Panc1 (cell line): ENCODE data around the gene WNT3. TPM values are rescaled to one million over a fixed set of nuclear protein-coding genes. Genes with fewer than 3 reads are reported as not detected.
"Not testable (repeated sequence)": the region's sequence is repeated elsewhere in the genome, so short reads cannot be mapped to it uniquely, and the experiment has no call there.

Source experiments
- ATAC-seq: fragments of 200-7000 bp; cut with Tn5 transposase; 2 replicates; pipeline ENCODE4 v1.9.1; 2020; ENCODE audit warnings: mild to moderate bottlenecking, moderate library complexity
- BruUV-seq: library from RNA; stranded (reverse); fragments of 400-500 nt; replicated peaks from 2 replicates; lab custom pipeline; 2021; lab: Mats Ljungman, UMichigan
- CTCF ChIA-PET: fragments of 300-600 bp; sonication (Branson Sonifier 250); formaldehyde crosslinking; loops from one replicate; lab custom pipeline; 2022; ENCODE audit warnings: antibody characterized with exemption; lab: Charles Lee
- POLR2A ChIA-PET: fragments of 300-600 bp; sonication (Branson Sonifier 250); formaldehyde crosslinking; loops from one replicate; lab custom pipeline; 2022; ENCODE audit warnings: antibody characterized with exemption; lab: Charles Lee
- DNase-seq: peaks from one replicate; pipeline ENCODE4 v3.0.0-alpha.2; 2010; ENCODE audit warnings: low read depth, low spot score
- H3K27ac ChIP-seq: 2 replicates; pipeline ENCODE4 v1.5.1; 2011; ENCODE audit warnings: mild to moderate bottlenecking, low read length, inconsistent platforms
- H3K27me3 ChIP-seq: fragments of 200-500 bp; sonication (Bioruptor generic); 2 replicates; pipeline ENCODE4 v1.6.0; 2014; ENCODE audit warnings: low read length, inconsistent platforms; ENCODE audit not compliant: control insufficient read depth, insufficient read depth
- H3K36me3 ChIP-seq: fragments of 200-500 bp; sonication (Bioruptor generic); 2 replicates; pipeline ENCODE4 v1.5.1; 2014; ENCODE audit warnings: inconsistent platforms, mild to moderate bottlenecking, low read length, moderate library complexity; ENCODE audit not compliant: control insufficient read depth, insufficient read depth
- H3K4me1 ChIP-seq: 2 replicates; pipeline ENCODE4 v1.5.1; 2011; ENCODE audit warnings: inconsistent platforms, mild to moderate bottlenecking, low read length, moderate library complexity; ENCODE audit not compliant: control insufficient read depth, insufficient read depth
- H3K4me3 ChIP-seq, 2 experiments: 2 replicates each; pipeline ENCODE4 v1.5.1; 2011 to 2012; ENCODE audit warnings: low read depth in 2 of 2, low read length in 2 of 2, mild to moderate bottlenecking in 2 of 2, inconsistent platforms in 1 of 2, moderate library complexity in 1 of 2
- H3K9me3 ChIP-seq: fragments of 200-500 bp; sonication (Bioruptor generic); 2 replicates; pipeline ENCODE4 v1.5.1; 2014; ENCODE audit warnings: low read depth, mild to moderate bottlenecking, inconsistent platforms, low read length, moderate library complexity; ENCODE audit not compliant: control insufficient read depth, insufficient read depth
- CTCF ChIP-seq: fragments of 450-650 bp; IDR thresholded peaks from 2 replicates; pipeline ENCODE4 v1.5.1; 2017; ENCODE audit warnings: mild to moderate bottlenecking
- POLR2AphosphoS5 ChIP-seq: IDR thresholded peaks from 2 replicates; pipeline ENCODE4 v1.6.1; 2012; ENCODE audit warnings: mild to moderate bottlenecking, low read depth, low read length, moderate library complexity
- SIN3A ChIP-seq: IDR thresholded peaks from 2 replicates; pipeline ENCODE4 v1.6.1; 2012; ENCODE audit warnings: low read depth, mild to moderate bottlenecking, low read length, moderate library complexity, borderline replicate concordance; ENCODE audit not compliant: insufficient read depth
- TCF7L2 ChIP-seq: IDR thresholded peaks from 2 replicates; pipeline ENCODE4 v1.6.1; 2011; ENCODE audit warnings: mild to moderate bottlenecking, low read depth, low read length, inconsistent platforms
- in situ Hi-C: cut with HindIII; loops from 2 replicates; pipeline ENCODE4 v1.10.0; 2016; ENCODE audit warnings: low sequenced_read_pairs, low pct_unique_long_range_greater_than_20kb
- intact Hi-C: fragments of 100-400 bp; cut with micrococcal nuclease; formaldehyde crosslinking; loops from one replicate; pipeline ENCODE4 v1.10.0; 2022; ENCODE audit not compliant: unreplicated experiment
- total RNA-seq: library from RNA; stranded (reverse); gene quantifications from one replicate; pipeline ENCODE4 v1.2.1, GENCODE V29; 2021; ENCODE audit not compliant: unreplicated experiment
- TF ChIP-seq, protein P1 (sequence below), 2 experiments: IDR thresholded peaks; 2 replicates each; pipeline ENCODE4 v1.6.1; 2011 to 2012; ENCODE audit warnings: low read depth in 2 of 2, control low read depth in 1 of 2, low read length in 1 of 2, mild to moderate bottlenecking in 1 of 2, moderate library complexity in 1 of 2; ENCODE audit not compliant: insufficient read depth in 1 of 2

Gene WNT3
- total RNA-seq, 1 experiment from 2014 or later, result 3.4 TPM

- Histone ChIP-seq H3K4me3 (no peak overlapping the region), H3K27me3 (no peaks in the 10 kb centered on the region), H3K36me3 (no peaks in the 10 kb centered on the region), H3K27ac (no peak overlapping the region), H3K4me1 (peaks cover 6% of the 10 kb centered on the region; the same call in 1 of the 2 replicates), H3K9me3 (no peaks in the 10 kb centered on the region)
- BruUV-seq, result no TSS peak
- TF ChIP-seq SIN3A, result no peak
- no peak for TF ChIP-seq POLR2AphosphoS5
- no peak for TF ChIP-seq CTCF
- TF ChIP-seq TCF7L2, result no peak
- TF ChIP-seq, protein P1, sequence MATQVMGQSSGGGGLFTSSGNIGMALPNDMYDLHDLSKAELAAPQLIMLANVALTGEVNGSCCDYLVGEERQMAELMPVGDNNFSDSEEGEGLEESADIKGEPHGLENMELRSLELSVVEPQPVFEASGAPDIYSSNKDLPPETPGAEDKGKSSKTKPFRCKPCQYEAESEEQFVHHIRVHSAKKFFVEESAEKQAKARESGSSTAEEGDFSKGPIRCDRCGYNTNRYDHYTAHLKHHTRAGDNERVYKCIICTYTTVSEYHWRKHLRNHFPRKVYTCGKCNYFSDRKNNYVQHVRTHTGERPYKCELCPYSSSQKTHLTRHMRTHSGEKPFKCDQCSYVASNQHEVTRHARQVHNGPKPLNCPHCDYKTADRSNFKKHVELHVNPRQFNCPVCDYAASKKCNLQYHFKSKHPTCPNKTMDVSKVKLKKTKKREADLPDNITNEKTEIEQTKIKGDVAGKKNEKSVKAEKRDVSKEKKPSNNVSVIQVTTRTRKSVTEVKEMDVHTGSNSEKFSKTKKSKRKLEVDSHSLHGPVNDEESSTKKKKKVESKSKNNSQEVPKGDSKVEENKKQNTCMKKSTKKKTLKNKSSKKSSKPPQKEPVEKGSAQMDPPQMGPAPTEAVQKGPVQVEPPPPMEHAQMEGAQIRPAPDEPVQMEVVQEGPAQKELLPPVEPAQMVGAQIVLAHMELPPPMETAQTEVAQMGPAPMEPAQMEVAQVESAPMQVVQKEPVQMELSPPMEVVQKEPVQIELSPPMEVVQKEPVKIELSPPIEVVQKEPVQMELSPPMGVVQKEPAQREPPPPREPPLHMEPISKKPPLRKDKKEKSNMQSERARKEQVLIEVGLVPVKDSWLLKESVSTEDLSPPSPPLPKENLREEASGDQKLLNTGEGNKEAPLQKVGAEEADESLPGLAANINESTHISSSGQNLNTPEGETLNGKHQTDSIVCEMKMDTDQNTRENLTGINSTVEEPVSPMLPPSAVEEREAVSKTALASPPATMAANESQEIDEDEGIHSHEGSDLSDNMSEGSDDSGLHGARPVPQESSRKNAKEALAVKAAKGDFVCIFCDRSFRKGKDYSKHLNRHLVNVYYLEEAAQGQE (IDR thresholded peaks at IDR 0.05; ENCODE audit: insufficient read depth in 1 of 2, low read depth in 2 of 2, low read length in 1 of 2), result no peak
- CTCF ChIA-PET, result interaction anchor here (0.5 to 0.8 kb wide), 3 partner anchors 11 to 42 kb away, joined by 3 to 4 read pairs (median 3); no protein-coding TSS in a partner anchor
- intact Hi-C loops, result no loop called here
- ATAC-seq (no peak), DNase-seq (no peak)
- POLR2A ChIA-PET, result no interaction called here
- in situ Hi-C loops, result no loop called here
Measured at GRCh38 chr17:46793541-46793940, 25.0 kb downstream of the WNT3 start.

DNA sequence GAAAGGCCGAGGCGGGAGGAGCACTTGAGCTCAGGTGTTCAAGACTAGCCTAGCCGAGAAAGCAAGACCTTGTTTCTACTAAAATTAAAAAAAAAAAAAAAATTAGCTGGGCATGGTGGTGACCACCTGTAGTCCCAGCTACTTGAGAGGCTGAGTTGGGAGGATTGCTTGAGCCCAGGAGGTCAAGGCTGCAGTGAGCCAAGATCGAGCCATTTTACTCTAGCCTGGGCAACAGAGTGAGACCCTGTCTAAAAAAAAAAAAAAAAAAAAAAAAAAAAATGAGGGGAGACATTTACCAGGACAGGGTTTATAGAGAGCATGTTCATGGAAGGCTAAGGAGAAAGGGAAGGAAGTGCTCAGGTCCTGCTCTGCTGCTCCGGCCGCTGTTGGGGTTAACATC lies 25.5 kb downstream of the WNT3 start:
- in situ Hi-C loops, H3K27me3 ChIP-seq, DNase-seq, H3K27ac ChIP-seq, intact Hi-C loops, POLR2A ChIA-PET, H3K36me3 ChIP-seq, H3K9me3 ChIP-seq, H3K4me3 ChIP-seq, ATAC-seq, H3K4me1 ChIP-seq, BruUV-seq: not testable (repeated sequence)
- CTCF ChIA-PET, result interaction anchor here (0.6 kb wide), 1 partner anchor 43 kb away, joined by 3 read pairs; no protein-coding TSS in a partner anchor

DNA sequence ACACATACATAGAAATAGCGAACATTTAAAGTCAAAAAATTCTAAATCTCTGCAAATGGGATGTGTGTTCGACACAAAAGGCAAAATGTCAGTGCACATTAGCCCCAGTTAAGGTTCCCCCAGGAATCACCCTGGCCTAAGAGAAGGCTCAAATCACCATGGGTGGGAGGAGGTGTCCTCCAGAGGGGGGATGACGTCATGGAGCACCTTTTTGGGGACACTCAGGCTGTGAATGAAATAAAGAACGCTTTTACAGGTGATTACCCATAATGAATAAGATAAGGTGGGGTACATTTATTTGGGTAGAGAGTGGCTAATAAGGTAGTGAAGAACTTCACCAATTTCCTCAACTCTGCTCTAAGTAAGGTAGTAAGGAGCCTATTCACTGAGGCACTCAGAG lies 26.4 kb downstream of the WNT3 start:
- peaks cover 6% of the 10 kb centered on the region; the same call in 1 of the 2 replicates for H3K4me1 ChIP-seq
- POLR2A ChIA-PET, result no interaction called here
- no peaks in the 10 kb centered on the region for H3K36me3 ChIP-seq
- no TSS peak for BruUV-seq
- no peak for DNase-seq
- H3K4me3 ChIP-seq, result no peak overlapping the region
- CTCF ChIA-PET, result no interaction called here
- TF ChIP-seq POLR2AphosphoS5 (no peak), CTCF (no peak), SIN3A (no peak), TCF7L2 (no peak)
- TF ChIP-seq, protein P1 (IDR thresholded peaks at IDR 0.05; ENCODE audit: insufficient read depth in 1 of 2, low read depth in 2 of 2, low read length in 1 of 2), result no peak
- ATAC-seq, result no peak
- in situ Hi-C loops, result no loop called here
- H3K27ac ChIP-seq, result no peak overlapping the region
- intact Hi-C loops, result no loop called here
- no peaks in the 10 kb centered on the region for H3K9me3 ChIP-seq
- H3K27me3 ChIP-seq, result no peaks in the 10 kb centered on the region
